Neural progenitor cell (in vitro differentiated cells): ENCODE measurements around the gene ZNF274. TPM values are rescaled to one million over a fixed set of nuclear protein-coding genes. Genes with fewer than 3 reads are reported as not detected.

Experiments
- DNase-seq: peaks from one replicate; pipeline ENCODE4 v3.0.0-alpha.2; 2016; ENCODE audit warnings: low spot score
- H2AFZ ChIP-seq: fragments of 200-600 bp; sonication (generic); replicated peaks from 2 replicates; pipeline ENCODE4 v1.6.1; 2016; ENCODE audit warnings: antibody characterized with exemption
- H3F3A ChIP-seq: fragments of 200-600 bp; sonication (generic); 2 replicates; pipeline ENCODE4 v1.6.1; 2016; ENCODE audit warnings: antibody characterized with exemption, low read depth
- H3K27ac ChIP-seq: fragments of 200-600 bp; sonication (generic); 2 replicates; pipeline ENCODE4 v1.5.1; 2016; ENCODE audit warnings: mild to moderate bottlenecking
- H3K27me3 ChIP-seq: fragments of 200-600 bp; sonication (generic); 2 replicates; pipeline ENCODE4 v1.6.1; 2016; ENCODE audit warnings: mild to moderate bottlenecking, moderate library complexity
- H3K36me3 ChIP-seq: fragments of 200-600 bp; sonication (generic); 2 replicates; pipeline ENCODE4 v1.5.1; 2016
- H3K4me1 ChIP-seq: fragments of 200-600 bp; sonication (generic); 2 replicates; pipeline ENCODE4 v1.6.1; 2016; ENCODE audit warnings: mixed run types
- H3K4me2 ChIP-seq: fragments of 200-600 bp; sonication (generic); 2 replicates; pipeline ENCODE4 v1.6.1; 2016
- H3K4me3 ChIP-seq: fragments of 200-600 bp; sonication (generic); 2 replicates; pipeline ENCODE4 v1.5.1; 2016
- H3K79me2 ChIP-seq: fragments of 200-600 bp; sonication (generic); 2 replicates; pipeline ENCODE4 v1.6.1; 2016; ENCODE audit warnings: low read depth
- H3K9ac ChIP-seq: fragments of 200-600 bp; sonication (generic); 2 replicates; pipeline ENCODE4 v1.6.1; 2016
- H3K9me3 ChIP-seq: fragments of 200-600 bp; sonication (generic); 2 replicates; pipeline ENCODE4 v1.5.1; 2016; ENCODE audit warnings: low read depth
- H4K20me1 ChIP-seq: fragments of 200-600 bp; sonication (generic); 2 replicates; pipeline ENCODE4 v1.6.1; 2016; ENCODE audit warnings: low read depth
- H3K27ac Mint-ChIP-seq: 3 replicates; pipeline ENCODE4 v1.8.0; 2021; ENCODE audit warnings: mixed read lengths
- H3K27me3 Mint-ChIP-seq: 2 replicates; pipeline ENCODE4 v1.8.0; 2022; ENCODE audit warnings: low read depth, mild to moderate bottlenecking, inconsistent platforms, moderate library complexity, mixed read lengths; ENCODE audit not compliant: insufficient read depth
- H3K36me3 Mint-ChIP-seq: 3 replicates; pipeline ENCODE4 v1.8.0; 2021; ENCODE audit warnings: mixed read lengths
- H3K4me1 Mint-ChIP-seq: 3 replicates; pipeline ENCODE4 v1.8.0; 2021; ENCODE audit warnings: mixed read lengths
- H3K4me3 Mint-ChIP-seq: 3 replicates; pipeline ENCODE4 v1.8.0; 2021; ENCODE audit warnings: mild to moderate bottlenecking, moderate library complexity, mixed read lengths
- H3K9me3 Mint-ChIP-seq: 3 replicates; pipeline ENCODE4 v1.8.0; 2020; ENCODE audit warnings: mixed read lengths
- CTCF ChIP-seq: fragments of 200-600 bp; sonication (generic); IDR thresholded peaks from 2 replicates; pipeline ENCODE4 v1.5.1; 2017; ENCODE audit warnings: antibody characterized with exemption, mild to moderate bottlenecking
- EZH2 ChIP-seq: fragments of 200-600 bp; sonication (generic); IDR thresholded peaks from 2 replicates; pipeline ENCODE4 v1.6.1; 2017; ENCODE audit warnings: antibody characterized with exemption, mild to moderate bottlenecking, moderate library complexity
- EZH2phosphoT487 ChIP-seq: fragments of 200-600 bp; sonication (generic); IDR thresholded peaks from 2 replicates; pipeline ENCODE4 v1.6.1; 2017; ENCODE audit warnings: antibody characterized with exemption
- total RNA-seq: library from RNA; depleted of rRNA; stranded (reverse); fragments of >200 nt; gene quantifications from 2 replicates; pipeline ENCODE4 v1.2.3, GENCODE V29; 2015; ENCODE audit warnings: low replicate concordance

Gene ZNF274
- total RNA-seq, 1 donor from 2014 or later = 39.3 TPM

DNA sequence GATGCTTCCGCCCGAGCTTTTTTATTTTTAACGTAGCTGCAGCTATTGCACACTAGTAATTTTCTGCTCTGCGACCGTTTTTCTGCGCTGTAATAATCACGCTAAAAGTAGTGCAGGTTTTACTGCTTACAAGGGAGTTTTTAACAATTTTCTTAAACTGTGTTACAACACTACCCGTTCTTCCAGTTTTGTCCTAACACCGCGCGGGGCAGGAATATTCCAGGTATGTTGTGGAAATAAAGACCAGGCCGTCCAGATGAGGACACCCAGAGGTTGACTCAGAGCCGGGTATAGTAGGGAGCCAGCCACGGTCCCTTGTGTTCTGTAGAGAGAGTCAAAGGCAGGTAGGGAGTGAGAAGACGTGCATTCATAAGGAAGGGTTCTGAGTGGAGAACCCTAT is 21.7 kb downstream of the ZNF274 start:
- no peak for DNase-seq
- H3K27me3 Mint-ChIP-seq = peaks cover 20% of the 10 kb centered on the region
- no peak overlapping the region for H3K27ac Mint-ChIP-seq
- no peak for TF ChIP-seq EZH2
- no peak for TF ChIP-seq CTCF
- TF ChIP-seq EZH2phosphoT487 = no peak
- H3K9me3 Mint-ChIP-seq = peaks cover 92% of the 10 kb centered on the region
- Histone ChIP-seq H3K4me1 (no peaks in the 10 kb centered on the region), H3F3A (no peaks in the 10 kb centered on the region), H2AFZ (no peak overlapping the region), H3K27ac (no peak overlapping the region), H4K20me1 (no peaks in the 10 kb centered on the region), H3K36me3 (peaks cover 52% of the 10 kb centered on the region), H3K9me3 (peaks cover 41% of the 10 kb centered on the region), H3K9ac (no peak overlapping the region), H3K79me2 (peaks cover 12% of the 10 kb centered on the region), H3K27me3 (no peaks in the 10 kb centered on the region), H3K4me3 (no peak overlapping the region), H3K4me2 (no peak overlapping the region)
- no peak overlapping the region for H3K4me3 Mint-ChIP-seq
- peaks cover 86% of the 10 kb centered on the region for H3K36me3 Mint-ChIP-seq
- H3K4me1 Mint-ChIP-seq = no peaks in the 10 kb centered on the region

DNA sequence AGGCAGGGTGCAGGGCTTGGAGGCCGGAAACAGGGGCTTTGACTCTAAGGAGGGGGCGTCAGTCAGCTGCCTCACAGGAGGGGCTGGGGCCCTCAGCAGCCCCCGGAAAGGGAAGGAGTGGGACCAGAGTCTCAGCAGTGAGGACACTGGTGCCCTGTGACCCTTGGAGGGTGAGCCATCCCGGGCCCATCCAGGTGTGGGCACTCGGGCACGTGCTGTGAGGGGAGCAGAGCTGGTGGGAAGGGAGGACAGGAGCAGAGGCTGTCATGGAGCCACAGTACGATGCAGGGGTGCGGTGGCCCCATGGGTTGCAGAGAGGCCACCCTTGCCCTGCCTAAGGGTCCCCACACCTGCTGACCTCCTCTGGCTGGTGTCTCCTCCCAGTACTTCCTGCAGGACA is 26.7 kb downstream of the ZNF274 start:
- no peaks in the 10 kb centered on the region for H3K27me3 ChIP-seq
- peaks cover 62% of the 10 kb centered on the region for H3K36me3 ChIP-seq
- no peak overlapping the region for H3K4me3 ChIP-seq
- H2AFZ ChIP-seq = no peak overlapping the region
- no peak for TF ChIP-seq CTCF
- TF ChIP-seq EZH2 = no peak
- no peak for TF ChIP-seq EZH2phosphoT487
- Mint-ChIP-seq H3K27ac (no peak overlapping the region), H3K36me3 (peaks cover 94% of the 10 kb centered on the region), H3K4me3 (no peak overlapping the region), H3K4me1 (no peaks in the 10 kb centered on the region), H3K9me3 (peaks cover 94% of the 10 kb centered on the region), H3K27me3 (peaks cover 11% of the 10 kb centered on the region)
- no peak overlapping the region for H3K9ac ChIP-seq
- H3K4me2 ChIP-seq = no peak overlapping the region
- no peak for DNase-seq
- H3K9me3 ChIP-seq = peaks cover 10% of the 10 kb centered on the region
- no peaks in the 10 kb centered on the region for H3F3A ChIP-seq
- no peaks in the 10 kb centered on the region for H4K20me1 ChIP-seq
- no peak overlapping the region for H3K27ac ChIP-seq
- no peaks in the 10 kb centered on the region for H3K4me1 ChIP-seq
- H3K79me2 ChIP-seq = peaks cover 10% of the 10 kb centered on the region

DNA sequence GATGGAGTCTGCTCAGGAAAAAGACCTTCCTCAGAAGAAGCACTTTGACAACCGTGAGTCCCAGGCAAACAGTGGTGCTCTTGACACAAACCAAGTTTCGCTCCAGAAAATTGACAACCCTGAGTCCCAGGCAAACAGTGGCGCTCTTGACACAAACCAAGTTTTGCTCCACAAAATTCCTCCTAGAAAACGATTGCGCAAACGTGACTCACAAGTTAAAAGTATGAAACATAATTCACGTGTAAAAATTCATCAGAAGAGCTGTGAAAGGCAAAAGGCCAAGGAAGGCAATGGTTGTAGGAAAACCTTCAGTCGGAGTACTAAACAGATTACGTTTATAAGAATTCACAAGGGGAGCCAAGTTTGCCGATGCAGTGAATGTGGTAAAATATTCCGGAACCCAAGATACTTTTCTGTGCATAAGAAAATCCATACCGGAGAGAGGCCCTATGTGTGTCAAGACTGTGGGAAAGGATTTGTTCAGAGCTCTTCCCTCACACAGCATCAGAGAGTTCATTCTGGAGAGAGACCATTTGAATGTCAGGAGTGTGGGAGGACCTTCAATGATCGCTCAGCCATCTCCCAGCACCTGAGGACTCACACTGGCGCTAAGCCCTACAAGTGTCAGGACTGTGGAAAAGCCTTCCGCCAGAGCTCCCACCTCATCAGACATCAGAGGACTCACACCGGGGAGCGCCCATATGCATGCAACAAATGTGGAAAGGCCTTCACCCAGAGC is 29.6 kb downstream of the ZNF274 start:
- no peaks in the 10 kb centered on the region for H3K79me2 ChIP-seq
- no peaks in the 10 kb centered on the region for H3F3A ChIP-seq
- H3K4me3 ChIP-seq = no peak overlapping the region
- no peaks in the 10 kb centered on the region for H4K20me1 ChIP-seq
- TF ChIP-seq EZH2phosphoT487 (no peak), CTCF (no peak), EZH2 (no peak)
- H3K4me1 Mint-ChIP-seq = no peaks in the 10 kb centered on the region
- no peak overlapping the region for H2AFZ ChIP-seq
- H3K27me3 Mint-ChIP-seq = peaks cover 12% of the 10 kb centered on the region
- peaks cover 15% of the 10 kb centered on the region for H3K9me3 ChIP-seq
- H3K27me3 ChIP-seq = no peaks in the 10 kb centered on the region
- no peak overlapping the region for H3K4me2 ChIP-seq
- DNase-seq = no peak
- H3K27ac Mint-ChIP-seq = no peak overlapping the region
- H3K36me3 Mint-ChIP-seq = peaks cover 71% of the 10 kb centered on the region
- H3K9ac ChIP-seq = no peak overlapping the region
- no peak overlapping the region for H3K4me3 Mint-ChIP-seq
- H3K36me3 ChIP-seq = peaks cover 34% of the 10 kb centered on the region
- H3K9me3 Mint-ChIP-seq = peaks cover 85% of the 10 kb centered on the region
- H3K27ac ChIP-seq = no peak overlapping the region
- H3K4me1 ChIP-seq = no peaks in the 10 kb centered on the region
